ENCODE data around the gene EEA1.

DNA sequence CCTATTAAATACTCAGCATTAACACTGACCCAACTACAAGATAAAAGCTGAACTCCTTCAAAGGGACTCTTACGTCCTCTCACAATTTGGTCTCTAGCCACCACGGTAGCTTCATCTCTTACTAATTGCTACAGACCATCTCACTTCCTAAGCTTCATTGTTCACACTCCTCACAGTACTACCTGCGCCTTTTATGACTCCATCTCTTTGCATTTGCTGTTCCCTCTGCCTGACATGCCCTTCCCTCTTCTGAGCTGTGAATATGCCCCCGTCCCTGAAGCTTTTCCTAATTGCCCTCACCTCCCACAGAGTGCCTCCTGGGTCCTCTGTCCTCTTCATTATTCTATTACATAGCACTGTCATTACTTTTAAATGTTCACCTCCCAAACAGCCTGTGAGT is 2.5 kb downstream of the EEA1 start:
- TF ChIP-seq, protein P1, sequence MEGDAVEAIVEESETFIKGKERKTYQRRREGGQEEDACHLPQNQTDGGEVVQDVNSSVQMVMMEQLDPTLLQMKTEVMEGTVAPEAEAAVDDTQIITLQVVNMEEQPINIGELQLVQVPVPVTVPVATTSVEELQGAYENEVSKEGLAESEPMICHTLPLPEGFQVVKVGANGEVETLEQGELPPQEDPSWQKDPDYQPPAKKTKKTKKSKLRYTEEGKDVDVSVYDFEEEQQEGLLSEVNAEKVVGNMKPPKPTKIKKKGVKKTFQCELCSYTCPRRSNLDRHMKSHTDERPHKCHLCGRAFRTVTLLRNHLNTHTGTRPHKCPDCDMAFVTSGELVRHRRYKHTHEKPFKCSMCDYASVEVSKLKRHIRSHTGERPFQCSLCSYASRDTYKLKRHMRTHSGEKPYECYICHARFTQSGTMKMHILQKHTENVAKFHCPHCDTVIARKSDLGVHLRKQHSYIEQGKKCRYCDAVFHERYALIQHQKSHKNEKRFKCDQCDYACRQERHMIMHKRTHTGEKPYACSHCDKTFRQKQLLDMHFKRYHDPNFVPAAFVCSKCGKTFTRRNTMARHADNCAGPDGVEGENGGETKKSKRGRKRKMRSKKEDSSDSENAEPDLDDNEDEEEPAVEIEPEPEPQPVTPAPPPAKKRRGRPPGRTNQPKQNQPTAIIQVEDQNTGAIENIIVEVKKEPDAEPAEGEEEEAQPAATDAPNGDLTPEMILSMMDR (IDR thresholded peaks at IDR 0.05; ENCODE audit: poor library complexity): no peak
- TF ChIP-seq EZH2 (IDR thresholded peaks at IDR 0.05; ENCODE audit: borderline replicate concordance): no peak
- TF ChIP-seq EZH2phosphoT487 (IDR thresholded peaks at IDR 0.05; ENCODE audit: low read depth, severe bottlenecking, unreplicated experiment): no peak

All from hepatocyte (in vitro differentiated cells).